GM19240 (cell line): ENCODE results near the gene MAGOH.
"Not testable (repeated sequence)": the region's sequence is repeated elsewhere in the genome, so short reads cannot be mapped to it uniquely, and the experiment has no call there.

ENCODE experiments used
- DNase-seq: peaks from one replicate; pipeline ENCODE4 v3.0.0; 2011; ENCODE audit warnings: low spot score; ENCODE audit not compliant: insufficient read length

Gene MAGOH

GRCh38 chr1:53188099-53188498 lies 50.2 kb downstream of the MAGOH start:
- DNase-seq: no peak

GRCh38 chr1:53187401-53187800 lies 50.9 kb downstream of the MAGOH start:
- no peak for DNase-seq

- no peak for DNase-seq
Measured at GRCh38 chr1:53186533-53186932, 51.8 kb downstream of the MAGOH start.

- DNase-seq: not testable (repeated sequence)
Measured at GRCh38 chr1:53185955-53186297, 52.4 kb downstream of the MAGOH start.

GRCh38 chr1:53183095-53183990 lies 55.0 kb downstream of the MAGOH start:
- DNase-seq: no peak

GRCh38 chr1:53182716-53183094 lies 55.6 kb downstream of the MAGOH start:
- DNase-seq: no peak

GRCh38 chr1:53182111-53182593 lies 56.2 kb downstream of the MAGOH start:
- DNase-seq: peak; percentile 72

- no peak for DNase-seq
Measured at GRCh38 chr1:53180951-53181350, 57.4 kb downstream of the MAGOH start.

GRCh38 chr1:53180226-53180625 lies 58.1 kb downstream of the MAGOH start:
- DNase-seq: no peak
